DLD1 (cell line): Measurements from ENCODE around the gene BRD3.

Experiments
- in situ Hi-C: cut with HindIII; loops from 2 replicates; pipeline ENCODE4 v1.10.0; 2017; ENCODE audit warnings: low sequenced_read_pairs

Gene BRD3

GRCh38 chr9:133995012-133995896, 72.6 kb downstream of the BRD3 start:
- in situ Hi-C loops, result loop anchor here (25.0 kb wide), 1 partner anchor 208 kb away; no protein-coding TSS in a partner anchor

GRCh38 chr9:133994353-133995011, 73.3 kb downstream of the BRD3 start:
- in situ Hi-C loops, result loop anchor here (25.0 kb wide), 1 partner anchor 207 kb away; no protein-coding TSS in a partner anchor

- in situ Hi-C loops, result loop anchor here (25.0 kb wide), 1 partner anchor 206 kb away; no protein-coding TSS in a partner anchor
Measured at GRCh38 chr9:133993635-133994253, 74.1 kb downstream of the BRD3 start.

- in situ Hi-C loops, result loop anchor here (25.0 kb wide), 1 partner anchor 206 kb away; no protein-coding TSS in a partner anchor
Measured at GRCh38 chr9:133992780-133993634, 74.8 kb downstream of the BRD3 start.

GRCh38 chr9:133991964-133992779, 75.7 kb downstream of the BRD3 start, which contains the start of gene VAV2:
Gene VAV2, minus strand, starts transcription at chr9:133992324. Its CDS starts 46 bp downstream, at chr9:133992278.
- in situ Hi-C loops, result loop anchor here (25.0 kb wide), 1 partner anchor 205 kb away; no protein-coding TSS in a partner anchor

- in situ Hi-C loops, result loop anchor here (25.0 kb wide), 1 partner anchor 204 kb away; no protein-coding TSS in a partner anchor
Measured at GRCh38 chr9:133991214-133991921, 76.5 kb downstream of the BRD3 start.

GRCh38 chr9:133990366-133991213, 77.2 kb downstream of the BRD3 start:
- in situ Hi-C loops, result loop anchor here (25.0 kb wide), 1 partner anchor 203 kb away; no protein-coding TSS in a partner anchor

- in situ Hi-C loops, result loop anchor here (25.0 kb wide), 1 partner anchor 202 kb away; no protein-coding TSS in a partner anchor
Measured at GRCh38 chr9:133989625-133990365, 78.0 kb downstream of the BRD3 start.

- in situ Hi-C loops, result loop anchor here (25.0 kb wide), 1 partner anchor 201 kb away; no protein-coding TSS in a partner anchor
Measured at GRCh38 chr9:133988771-133989170, 79.1 kb downstream of the BRD3 start.

- in situ Hi-C loops, result loop anchor here (25.0 kb wide), 1 partner anchor 201 kb away; no protein-coding TSS in a partner anchor
Measured at GRCh38 chr9:133987946-133988665, 79.7 kb downstream of the BRD3 start.

- in situ Hi-C loops, result loop anchor here (25.0 kb wide), 1 partner anchor 200 kb away; no protein-coding TSS in a partner anchor
Measured at GRCh38 chr9:133987446-133987788, 80.4 kb downstream of the BRD3 start.

- in situ Hi-C loops, result loop anchor here (25.0 kb wide), 1 partner anchor 200 kb away; no protein-coding TSS in a partner anchor
Measured at GRCh38 chr9:133986774-133987445, 80.9 kb downstream of the BRD3 start.

- in situ Hi-C loops, result loop anchor here (25.0 kb wide), 1 partner anchor 199 kb away; no protein-coding TSS in a partner anchor
Measured at GRCh38 chr9:133986061-133986460, 81.8 kb downstream of the BRD3 start.

GRCh38 chr9:133982971-133983720, 84.7 kb downstream of the BRD3 start:
- in situ Hi-C loops, result loop anchor here (25.0 kb wide), 1 partner anchor 196 kb away; no protein-coding TSS in a partner anchor
